ENCODE measurements around the gene IFI27.
A peak's percentile ranks its signal among the peaks of the same experiment; 100 is the strongest.

Gene IFI27

GRCh38 chr14:94129111-94129757 is 18.7 kb downstream of the IFI27 start, which contains the start of gene IFI27L2:
Gene IFI27L2, minus strand, starts transcription at chr14:94129604. Its CDS starts 40 bp downstream, at chr14:94129564.
- H3K4me3 ChIP-seq (ENCODE audit: low read depth, low read length), result peak within 1 kb of the TSS; percentile 37; the same call in 1 of the 2 replicates
- TF ChIP-seq CTCF (IDR thresholded peaks at IDR 0.05; ENCODE audit: control insufficient read depth, extremely low read depth, insufficient read depth), result peak; percentile 20; the same call in 1 of the 2 replicates
- DNase-seq (ENCODE audit: low read depth), result no peak

GRCh38 chr14:94129758-94130414 is 19.4 kb downstream of the IFI27 start:
- no peak for TF ChIP-seq CTCF (IDR thresholded peaks at IDR 0.05; ENCODE audit: control insufficient read depth, extremely low read depth, insufficient read depth)
- no peak for DNase-seq (ENCODE audit: low read depth)
- H3K4me3 ChIP-seq (ENCODE audit: low read depth, low read length), result peak overlapping the region; percentile 37; the same call in 1 of the 2 replicates

- peak; percentile 66 for TF ChIP-seq CTCF (IDR thresholded peaks at IDR 0.05; ENCODE audit: control insufficient read depth, extremely low read depth, insufficient read depth)
- no peak overlapping the region for H3K4me3 ChIP-seq (ENCODE audit: low read depth, low read length)
- DNase-seq (ENCODE audit: low read depth), result peak; percentile 46
These were observed 21.9 kb downstream of the IFI27 start for GRCh38 chr14:94132285-94132887.

- no peak for DNase-seq (ENCODE audit: low read depth)
- no peak overlapping the region for H3K4me3 ChIP-seq (ENCODE audit: low read depth, low read length)
- TF ChIP-seq CTCF (IDR thresholded peaks at IDR 0.05; ENCODE audit: control insufficient read depth, extremely low read depth, insufficient read depth), result no peak
These were observed 24.9 kb downstream of the IFI27 start for GRCh38 chr14:94135476-94135875.

GRCh38 chr14:94136575-94137331 is 26.2 kb downstream of the IFI27 start:
- peak; percentile 59 for DNase-seq (ENCODE audit: low read depth)
- H3K4me3 ChIP-seq (ENCODE audit: low read depth, low read length), result no peak overlapping the region
- peak; percentile 98 for TF ChIP-seq CTCF (IDR thresholded peaks at IDR 0.05; ENCODE audit: control insufficient read depth, extremely low read depth, insufficient read depth)

GRCh38 chr14:94138251-94138650 is 27.7 kb downstream of the IFI27 start:
- H3K4me3 ChIP-seq (ENCODE audit: low read depth, low read length), result no peak overlapping the region
- TF ChIP-seq CTCF (IDR thresholded peaks at IDR 0.05; ENCODE audit: control insufficient read depth, extremely low read depth, insufficient read depth), result no peak
- no peak for DNase-seq (ENCODE audit: low read depth)

All from LNCaP clone FGC (cell line).